HepG2 (cell line): ENCODE measurements around the gene DMPK. TPM values are rescaled to one million over a fixed set of nuclear protein-coding genes. Genes with fewer than 3 reads are reported as not detected.

ENCODE experiments used
- DR1 ChIP-seq: sonication (generic); formaldehyde crosslinking; IDR thresholded peaks from 2 replicates; pipeline ENCODE4 v1.8.0; 2021; ENCODE audit warnings: mild to moderate bottlenecking, missing genetic modification reagents, inconsistent platforms
- HDAC2 ChIP-seq: sonication (generic); formaldehyde crosslinking; IDR thresholded peaks from 2 replicates; pipeline ENCODE4 v1.4.0; 2020; ENCODE audit warnings: missing genetic modification reagents
- MAZ ChIP-seq, 2 experiments: sonication (generic) in 1 of 2; formaldehyde crosslinking in 1 of 2; IDR thresholded peaks; 2 replicates each; pipeline versions ENCODE4 v1.5.0 to v1.6.1; 2012 to 2020; ENCODE audit warnings: low read depth in 2 of 2, mild to moderate bottlenecking in 2 of 2, borderline replicate concordance in 1 of 2, improper control_type of control experiment in 1 of 2, low read length in 1 of 2, missing genetic modification reagents in 1 of 2, moderate library complexity in 1 of 2
- MBD4 ChIP-seq: IDR thresholded peaks from 2 replicates; pipeline ENCODE4 v1.6.1; 2012; ENCODE audit warnings: low read length, inconsistent platforms, borderline replicate concordance
- MXD3 ChIP-seq: IDR thresholded peaks from 2 replicates; pipeline ENCODE4 v1.6.1; 2016; ENCODE audit warnings: mild to moderate bottlenecking, missing biosample characterization, missing genetic modification reagents
- MYNN ChIP-seq: sonication (generic); formaldehyde crosslinking; IDR thresholded peaks from 2 replicates; pipeline ENCODE4 v1.4.0; 2020; ENCODE audit warnings: mild to moderate bottlenecking, low read depth, missing genetic modification reagents
- NCOA5 ChIP-seq: sonication (generic); formaldehyde crosslinking; IDR thresholded peaks from 2 replicates; pipeline ENCODE4 v1.4.0; 2020; ENCODE audit warnings: missing genetic modification reagents
- NFAT5 ChIP-seq: sonication (generic); formaldehyde crosslinking; IDR thresholded peaks from 2 replicates; pipeline ENCODE4 v1.4.0; 2020; ENCODE audit warnings: missing genetic modification reagents
- TAF15 ChIP-seq: fragments of 200-400 bp; formaldehyde crosslinking; IDR thresholded peaks from one replicate; pipeline ENCODE4 v1.6.1; 2018; ENCODE audit warnings: mild to moderate bottlenecking, low read depth, low read length; ENCODE audit not compliant: poor library complexity, severe bottlenecking
- ZMYM2 ChIP-seq: sonication (generic); formaldehyde crosslinking; IDR thresholded peaks from 2 replicates; pipeline ENCODE4 v1.8.0; 2022; ENCODE audit warnings: mild to moderate bottlenecking, missing genetic modification reagents
- ZNF318 ChIP-seq: sonication (generic); formaldehyde crosslinking; IDR thresholded peaks from 2 replicates; pipeline ENCODE4 v1.4.0; 2020; ENCODE audit warnings: mild to moderate bottlenecking, missing genetic modification reagents
- ZNF788 ChIP-seq: sonication (generic); formaldehyde crosslinking; IDR thresholded peaks from 2 replicates; pipeline ENCODE4 v1.5.0; 2020; ENCODE audit warnings: mild to moderate bottlenecking, missing genetic modification reagents, borderline replicate concordance
- polyA plus RNA-seq, 8 experiments: library from polyadenylated mRNA; depleted of rRNA in 3 of 8; stranded (reverse) in 7 of 8; unstranded in 1 of 8; fragments of >200 nt; fragmentation: Illumina TruSeq in 4 of 8; extraction: Trizol in 4 of 8; gene quantifications; 2 replicates each; pipeline versions ENCODE4 v1.2.1 to v1.2.3, GENCODE V29; 2011 to 2016; ENCODE audit warnings: low read depth in 4 of 8, missing spikeins in 1 of 8, mixed read lengths in 1 of 8; ENCODE audit not compliant: insufficient read depth in 1 of 8
- total RNA-seq, 5 experiments: library from RNA; depleted of rRNA; stranded (reverse); fragments of >200 nt; fragmentation: Illumina TruSeq; extraction: Trizol; gene quantifications; 2 replicates each; pipeline ENCODE4 v1.2.3, GENCODE V29; 2016; ENCODE audit warnings: low read depth in 1 of 5

DMPK gene
- total and polyA plus RNA-seq, 2 of the 13 experiments (the other 11 are each of a cell fraction or from before 2014, with no cell fraction given): 5.3 to 8.8 TPM

DNA sequence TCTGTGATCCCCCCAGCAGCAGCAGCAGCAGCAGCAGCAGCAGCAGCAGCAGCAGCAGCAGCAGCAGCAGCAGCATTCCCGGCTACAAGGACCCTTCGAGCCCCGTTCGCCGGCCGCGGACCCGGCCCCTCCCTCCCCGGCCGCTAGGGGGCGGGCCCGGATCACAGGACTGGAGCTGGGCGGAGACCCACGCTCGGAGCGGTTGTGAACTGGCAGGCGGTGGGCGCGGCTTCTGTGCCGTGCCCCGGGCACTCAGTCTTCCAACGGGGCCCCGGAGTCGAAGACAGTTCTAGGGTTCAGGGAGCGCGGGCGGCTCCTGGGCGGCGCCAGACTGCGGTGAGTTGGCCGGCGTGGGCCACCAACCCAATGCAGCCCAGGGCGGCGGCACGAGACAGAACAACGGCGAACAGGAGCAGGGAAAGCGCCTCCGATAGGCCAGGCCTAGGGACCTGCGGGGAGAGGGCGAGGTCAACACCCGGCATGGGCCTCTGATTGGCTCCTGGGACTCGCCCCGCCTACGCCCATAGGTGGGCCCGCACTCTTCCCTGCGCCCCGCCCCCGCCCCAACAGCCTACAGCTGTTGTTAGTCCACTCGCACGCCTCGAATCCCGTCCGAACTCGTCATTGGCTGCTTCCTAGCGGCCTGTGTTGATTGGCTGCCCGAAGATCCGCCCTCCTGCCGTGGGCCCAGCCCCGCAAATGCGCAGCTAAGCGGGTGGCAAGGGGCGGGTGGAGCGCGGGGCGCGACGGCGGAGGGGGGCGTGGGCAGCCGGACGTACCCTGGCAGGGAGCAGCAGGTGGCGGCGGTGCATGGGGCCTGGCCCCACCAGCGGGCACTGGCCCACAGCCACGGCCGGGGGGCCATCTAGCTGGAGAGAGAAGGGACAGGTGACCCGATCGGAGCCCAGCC, 11.8 kb downstream of the DMPK start (continued):
- TF ChIP-seq ZMYM2: no peak
- 0 out of 2 replicates have a peak, but pooled peaks have one; percentile 67 for TF ChIP-seq ZNF318 (CRISPR knock-in tag)
- TF ChIP-seq TAF15: peak; percentile 90
- peak; percentile 86; the same call in 1 of the 2 replicates for TF ChIP-seq NCOA5
- peak; percentile 83 for TF ChIP-seq MAZ (IDR thresholded peaks at IDR 0.05; ENCODE audit: borderline replicate concordance, low read depth, low read length)
- TF ChIP-seq MAZ (CRISPR knock-in tag; IDR thresholded peaks at IDR 0.05; ENCODE audit: low read depth): peak; percentile 85
- no peak for TF ChIP-seq MBD4
- peak; percentile 52; the same call in 1 of the 2 replicates for TF ChIP-seq DR1 (CRISPR knock-in tag)
- TF ChIP-seq NFAT5 (CRISPR knock-in tag): 0 out of 2 replicates have a peak, but pooled peaks have one; percentile 49
- peak; percentile 53 for TF ChIP-seq HDAC2 (CRISPR knock-in tag)
- peak; percentile 52; the same call in 1 of the 2 replicates for TF ChIP-seq MXD3 (CRISPR knock-in tag)
- peak; percentile 81; the same call in 1 of the 2 replicates for TF ChIP-seq ZNF788 (CRISPR knock-in tag)
- TF ChIP-seq MYNN: peak; percentile 79; the same call in 1 of the 2 replicates
